COLO829 (cell line): Measurements from ENCODE around the gene ROBO2.

Source experiments
- DNase-seq: peaks from one replicate; pipeline ENCODE4 v3.0.0; 2012; ENCODE audit warnings: low spot score

The ROBO2 gene

DNA sequence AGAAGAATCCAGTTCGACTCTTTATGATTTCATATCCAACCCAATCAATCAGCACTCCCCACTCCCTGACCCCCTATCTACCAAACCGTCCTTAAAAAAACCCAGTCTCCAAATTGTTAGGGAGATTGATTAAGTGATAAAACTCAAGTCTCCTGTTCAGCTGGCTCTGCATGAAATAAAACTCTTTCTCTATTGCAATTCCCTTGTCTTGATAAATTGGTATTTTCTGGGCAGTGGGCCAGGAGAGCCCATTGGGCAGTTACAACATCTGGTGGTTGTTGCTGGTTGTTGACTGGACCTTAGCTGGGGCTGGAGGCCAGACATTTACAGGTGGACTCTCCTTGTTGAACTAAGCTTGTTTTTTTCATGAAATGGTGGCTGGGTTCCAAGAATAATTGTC lies 642.3 kb downstream of the ROBO2 start:
- DNase-seq, result no peak

DNA sequence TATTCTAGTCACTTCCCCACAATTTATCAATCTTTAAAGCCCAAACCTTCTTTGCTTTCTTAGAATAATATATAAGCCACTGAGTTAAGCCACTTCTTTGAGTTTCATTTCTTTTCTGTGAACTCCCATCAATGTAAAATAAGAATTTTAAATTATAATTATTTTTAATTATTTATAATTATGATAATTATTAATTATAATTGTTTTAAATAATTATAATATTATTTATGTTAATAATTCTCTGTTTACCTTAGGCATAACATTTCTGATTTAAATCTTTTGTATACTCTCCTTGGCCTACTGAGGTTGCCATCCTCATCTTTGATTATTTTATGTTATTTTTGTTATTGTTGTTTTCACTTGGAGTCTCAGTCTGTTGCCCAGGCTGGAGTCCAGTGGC lies 644.2 kb downstream of the ROBO2 start:
- no peak for DNase-seq

DNA sequence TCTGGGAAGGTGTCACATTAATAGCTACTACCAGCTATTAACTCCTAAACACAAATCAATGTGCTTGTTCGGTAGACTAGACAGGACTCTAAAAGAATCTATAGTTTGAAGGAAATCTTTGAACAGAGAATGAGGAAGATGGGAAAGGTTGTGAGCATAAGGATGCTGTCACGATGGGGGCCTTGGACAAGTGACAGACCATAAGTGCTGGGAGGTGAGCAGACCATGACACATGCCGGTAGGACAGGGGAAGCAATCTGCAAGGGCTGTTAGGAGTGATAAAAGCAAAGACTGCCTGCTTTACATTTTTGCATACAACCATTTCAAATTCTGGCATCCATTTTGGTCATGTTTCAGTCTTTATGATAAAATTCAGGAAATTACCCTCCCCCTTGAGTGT lies 645.8 kb downstream of the ROBO2 start:
- DNase-seq, result no peak

DNA sequence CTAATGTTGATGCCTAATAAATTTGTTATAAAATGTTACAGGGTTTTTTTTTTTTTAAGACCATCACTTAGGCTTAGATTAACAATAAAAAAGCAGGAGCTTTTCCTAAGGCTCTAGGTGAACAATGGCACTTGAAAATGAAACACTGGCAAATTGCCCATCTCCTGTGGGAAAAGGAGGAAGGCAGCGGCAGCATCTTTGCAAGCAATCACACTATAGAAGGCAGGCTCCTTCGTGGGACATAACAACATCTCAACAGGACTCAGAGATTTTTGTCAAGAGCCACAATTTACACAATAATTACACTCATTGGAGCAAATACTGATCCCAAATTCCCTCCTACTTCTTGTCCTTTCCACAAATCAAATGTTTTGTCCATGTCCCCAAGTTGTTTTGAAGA lies 646.7 kb downstream of the ROBO2 start:
- DNase-seq, result no peak

DNA sequence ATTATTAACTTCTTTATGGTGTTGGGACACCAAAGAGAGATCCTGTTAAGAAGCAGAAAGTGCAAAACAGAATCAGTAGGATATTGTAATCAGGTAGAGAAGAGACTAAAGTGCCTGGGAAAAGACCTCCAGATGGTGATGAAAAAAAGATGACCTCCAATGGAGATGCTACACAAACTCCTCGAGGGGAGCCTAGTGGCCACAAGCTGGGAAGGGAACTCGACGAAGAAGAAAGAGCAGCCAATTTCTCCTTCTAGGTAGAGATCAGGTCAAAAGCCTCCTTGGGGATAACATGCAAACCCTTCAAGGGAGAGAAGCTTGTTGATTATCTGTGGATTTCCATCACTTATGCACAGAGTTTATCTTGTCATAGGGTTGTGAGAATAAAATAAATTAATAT lies 647.6 kb downstream of the ROBO2 start:
- DNase-seq, result no peak

DNA sequence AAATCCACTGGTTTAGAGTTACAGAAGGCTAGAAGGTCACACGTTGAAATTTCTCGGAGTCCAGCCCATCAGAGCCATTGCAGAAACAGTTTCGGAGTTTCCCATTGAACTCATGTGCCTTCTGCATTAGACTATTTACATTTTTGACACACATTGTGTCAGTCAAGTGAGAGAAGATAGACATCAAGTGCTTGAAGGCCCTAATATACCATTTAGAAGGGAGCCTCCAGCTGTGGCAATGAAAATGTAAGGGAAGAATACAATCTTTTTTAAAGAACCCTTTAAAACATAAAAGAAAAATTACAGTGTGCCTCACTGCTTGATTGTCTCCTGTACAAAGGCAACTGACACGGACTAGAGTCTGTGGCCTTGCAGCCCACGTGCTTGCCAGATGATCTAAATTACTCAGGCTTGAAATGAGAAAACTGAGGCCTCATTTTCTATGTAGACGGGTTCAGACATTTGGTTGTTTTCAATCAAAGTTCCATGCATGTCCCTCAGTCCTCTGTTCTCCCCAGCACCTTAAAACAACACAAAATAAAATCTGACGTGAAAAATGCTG lies 650.5 kb downstream of the ROBO2 start:
- no peak for DNase-seq

DNA sequence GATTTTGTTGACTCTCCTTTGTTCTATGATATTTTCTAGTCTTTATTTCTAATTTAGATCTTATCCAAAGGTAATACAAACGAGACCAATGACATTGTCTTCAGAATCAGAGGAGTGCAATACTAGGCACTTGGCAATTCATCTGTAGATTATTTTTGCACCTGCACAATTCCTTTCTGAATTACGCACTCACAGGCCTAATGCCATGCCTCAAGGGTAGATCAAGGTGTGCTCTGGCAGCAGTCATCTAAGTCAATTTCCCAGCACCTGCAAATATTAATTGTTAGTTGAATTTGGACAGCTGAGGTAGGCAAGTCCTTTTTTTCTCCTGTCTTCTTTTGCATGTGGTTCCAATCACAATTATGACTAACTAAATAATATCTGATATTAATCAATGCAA lies 653.2 kb downstream of the ROBO2 start:
- no peak for DNase-seq

DNA sequence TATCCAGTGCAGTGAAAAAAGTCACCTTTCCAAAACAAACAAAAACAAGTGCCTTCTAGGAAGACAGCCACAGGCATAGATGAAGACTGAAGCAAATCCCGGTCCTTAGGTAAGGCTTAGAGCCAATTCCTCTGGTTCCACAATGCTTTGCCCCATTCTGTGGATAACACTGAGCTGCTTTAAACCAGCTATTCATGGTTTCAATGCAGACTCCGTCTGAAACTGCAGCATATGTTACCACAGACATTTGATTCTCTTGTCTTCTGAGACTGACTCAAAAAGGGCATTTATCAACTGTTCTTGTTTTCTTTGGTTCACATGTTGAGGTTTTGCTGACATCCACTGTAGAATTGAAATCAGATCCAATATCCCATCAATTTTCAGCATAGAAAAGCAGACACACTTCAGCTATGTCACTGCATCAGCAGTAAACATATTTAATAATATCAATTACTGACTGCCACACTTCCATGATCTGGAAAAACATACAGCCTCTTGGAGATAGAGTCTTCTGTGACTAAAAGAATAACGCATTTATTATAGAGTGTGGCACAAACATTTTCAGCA lies 659.3 kb downstream of the ROBO2 start:
- DNase-seq, result no peak
